GM21447 (cell line): ENCODE measurements around the gene C1GALT1.
"Not testable (repeated sequence)": the region's sequence is repeated elsewhere in the genome, so short reads cannot be mapped to it uniquely, and the experiment has no call there.

ENCODE experiments used
- ATAC-seq: cut with Tn5 transposase; IDR thresholded peaks from one replicate; pipeline ENCODE4 v1.9.1; 2021; ENCODE audit not compliant: unreplicated experiment

Gene C1GALT1

GRCh38 chr7:7231865-7232264 lies 49.5 kb downstream of the C1GALT1 start:
- no peak for ATAC-seq

GRCh38 chr7:7235347-7235746 lies 53.0 kb downstream of the C1GALT1 start:
- ATAC-seq = no peak

- ATAC-seq = no peak
These were observed 53.7 kb downstream of the C1GALT1 start for GRCh38 chr7:7236041-7236440.

DNA sequence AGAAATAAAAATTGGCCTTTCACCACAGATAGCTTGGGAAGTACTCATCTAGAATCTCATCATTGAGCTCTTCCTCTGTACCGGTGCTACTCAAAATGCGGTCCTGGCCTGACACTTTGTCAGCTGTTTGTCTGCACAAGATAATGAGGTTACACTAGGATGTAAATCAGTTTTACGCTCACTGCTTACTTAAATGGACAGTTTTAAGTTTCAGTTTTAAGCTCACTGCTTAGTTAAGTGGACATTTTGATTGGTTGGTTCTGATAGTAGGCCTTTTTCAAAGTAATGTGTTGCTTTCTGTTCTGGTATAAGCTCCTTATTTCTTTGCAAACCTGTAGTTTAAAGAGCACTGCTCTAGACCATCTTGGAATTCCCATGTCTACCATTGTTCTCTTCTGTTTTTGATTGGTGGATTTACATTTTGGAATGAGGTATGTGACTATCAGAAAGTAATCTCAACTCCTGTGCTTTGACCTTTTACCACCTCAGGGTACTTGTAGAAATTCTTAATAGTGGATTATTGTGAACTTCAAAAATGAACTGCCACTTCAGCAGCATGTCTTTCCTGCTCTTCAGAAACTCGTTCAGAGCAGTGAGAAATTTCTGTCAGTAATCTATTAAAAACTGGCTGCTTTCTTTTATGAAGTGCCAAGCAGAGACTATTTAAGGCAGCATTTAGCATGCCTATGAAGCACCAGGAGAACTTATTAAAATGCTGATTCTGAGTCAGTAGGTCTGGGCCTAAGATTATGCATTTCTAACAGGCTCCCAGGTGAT lies 55.0 kb downstream of the C1GALT1 start:
- no peak for ATAC-seq

DNA sequence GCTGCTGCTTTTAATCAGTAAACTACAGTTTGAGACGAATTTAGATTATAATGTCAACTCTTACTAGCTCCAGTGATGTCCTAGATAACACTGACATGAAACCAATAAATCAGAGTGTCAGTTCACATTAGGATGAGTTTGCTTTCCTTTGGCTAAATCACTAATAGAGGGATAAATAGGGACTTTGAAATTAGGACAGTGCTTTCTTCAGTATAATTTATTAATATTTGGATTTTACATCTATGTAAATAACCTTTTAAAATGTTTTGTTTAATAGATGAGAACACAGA lies 55.6 kb downstream of the C1GALT1 start:
- no peak for ATAC-seq

- ATAC-seq = no peak
These were observed 57.0 kb downstream of the C1GALT1 start for GRCh38 chr7:7239346-7239745.

DNA sequence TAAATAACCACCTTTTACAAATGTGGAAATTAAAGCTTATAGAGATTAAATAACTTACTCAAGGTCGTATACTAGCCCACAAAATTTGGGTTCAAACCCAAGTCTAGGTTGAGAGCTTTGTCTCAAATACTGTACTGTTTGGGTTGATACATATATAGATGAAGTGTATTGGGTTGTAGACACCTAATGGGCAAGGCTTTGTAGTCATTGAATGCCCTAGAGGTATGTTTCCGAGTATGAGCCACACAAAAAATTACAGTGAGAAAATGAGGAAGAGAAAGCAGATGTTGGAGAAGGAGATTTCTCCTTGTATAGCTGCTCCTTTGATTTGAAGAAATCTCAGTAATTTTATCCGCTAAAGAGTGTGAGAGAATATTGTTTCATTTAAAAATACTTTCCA lies 60.6 kb downstream of the C1GALT1 start:
- ATAC-seq = no peak

- ATAC-seq = not testable (repeated sequence)
These were observed 62.9 kb downstream of the C1GALT1 start for GRCh38 chr7:7245233-7245632.

DNA sequence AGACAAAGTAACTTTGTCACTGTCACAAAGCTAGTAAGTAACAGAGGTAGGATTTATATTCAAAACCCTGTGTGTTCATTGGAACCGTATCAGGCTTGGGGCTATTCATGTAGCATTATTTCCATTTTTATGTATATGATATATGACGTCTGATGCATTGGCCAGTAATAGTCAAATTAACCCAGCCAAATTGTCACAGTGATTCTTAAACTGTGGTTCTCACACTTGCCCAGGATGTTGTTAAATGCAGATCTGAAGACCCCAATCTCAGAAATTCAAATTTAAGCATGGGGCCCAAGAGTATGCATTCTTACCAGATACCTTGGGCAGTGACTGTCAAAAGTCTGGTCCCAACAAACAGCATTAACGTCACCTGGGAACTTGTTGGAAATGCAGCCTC lies 63.9 kb downstream of the C1GALT1 start:
- ATAC-seq = no peak

GRCh38 chr7:7247658-7248057 lies 65.3 kb downstream of the C1GALT1 start:
- ATAC-seq = no peak

DNA sequence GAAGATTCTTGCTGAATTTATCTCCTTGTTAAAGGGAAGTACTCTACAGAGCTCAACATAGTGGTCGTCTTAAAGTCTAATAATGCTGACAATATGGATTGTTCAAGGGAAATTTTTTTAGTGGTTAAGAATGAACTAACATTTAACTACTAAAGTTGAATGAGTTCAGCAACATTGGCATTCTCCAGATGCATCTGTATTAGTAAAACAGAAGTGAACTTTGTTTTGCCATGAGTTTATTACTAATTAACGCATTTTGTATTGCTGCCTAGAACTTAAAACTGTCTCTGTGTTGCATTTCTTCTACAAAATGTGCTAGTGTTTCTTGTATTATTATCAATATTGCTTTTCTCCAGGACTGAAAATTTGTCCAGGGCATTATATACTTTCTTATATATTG lies 67.5 kb downstream of the C1GALT1 start:
- no peak for ATAC-seq

- peak; percentile 93 for ATAC-seq
These were observed 69.4 kb downstream of the C1GALT1 start for GRCh38 chr7:7251742-7252141.

GRCh38 chr7:7254319-7254718 lies 72.0 kb downstream of the C1GALT1 start:
- ATAC-seq = no peak

- ATAC-seq = no peak
These were observed 72.6 kb downstream of the C1GALT1 start for GRCh38 chr7:7254908-7255307.

DNA sequence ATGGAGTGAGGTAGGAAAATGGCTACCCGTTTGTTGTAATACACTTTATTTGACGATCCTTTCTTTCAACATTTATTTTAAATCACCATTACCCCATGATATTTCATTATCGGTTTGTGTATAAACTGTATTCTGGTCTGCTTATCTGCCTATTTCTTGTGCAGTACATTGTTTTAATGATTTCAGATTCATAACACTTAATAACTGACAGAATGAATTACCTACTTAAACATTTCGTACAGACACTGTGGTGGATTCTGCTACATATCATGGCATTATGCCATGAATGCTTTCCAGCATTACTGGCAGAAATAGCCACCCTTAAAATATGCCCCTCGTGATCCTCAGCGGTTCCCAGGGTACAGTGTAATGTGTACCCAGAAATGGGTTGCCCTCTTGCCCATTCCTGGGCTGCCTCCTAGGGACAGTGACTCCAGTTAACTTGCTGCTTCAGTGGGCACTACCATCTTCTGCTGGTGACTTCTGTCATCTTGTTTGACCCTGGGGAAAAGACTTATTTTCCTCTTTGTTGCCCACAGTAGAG lies 74.5 kb downstream of the C1GALT1 start:
- ATAC-seq = no peak

DNA sequence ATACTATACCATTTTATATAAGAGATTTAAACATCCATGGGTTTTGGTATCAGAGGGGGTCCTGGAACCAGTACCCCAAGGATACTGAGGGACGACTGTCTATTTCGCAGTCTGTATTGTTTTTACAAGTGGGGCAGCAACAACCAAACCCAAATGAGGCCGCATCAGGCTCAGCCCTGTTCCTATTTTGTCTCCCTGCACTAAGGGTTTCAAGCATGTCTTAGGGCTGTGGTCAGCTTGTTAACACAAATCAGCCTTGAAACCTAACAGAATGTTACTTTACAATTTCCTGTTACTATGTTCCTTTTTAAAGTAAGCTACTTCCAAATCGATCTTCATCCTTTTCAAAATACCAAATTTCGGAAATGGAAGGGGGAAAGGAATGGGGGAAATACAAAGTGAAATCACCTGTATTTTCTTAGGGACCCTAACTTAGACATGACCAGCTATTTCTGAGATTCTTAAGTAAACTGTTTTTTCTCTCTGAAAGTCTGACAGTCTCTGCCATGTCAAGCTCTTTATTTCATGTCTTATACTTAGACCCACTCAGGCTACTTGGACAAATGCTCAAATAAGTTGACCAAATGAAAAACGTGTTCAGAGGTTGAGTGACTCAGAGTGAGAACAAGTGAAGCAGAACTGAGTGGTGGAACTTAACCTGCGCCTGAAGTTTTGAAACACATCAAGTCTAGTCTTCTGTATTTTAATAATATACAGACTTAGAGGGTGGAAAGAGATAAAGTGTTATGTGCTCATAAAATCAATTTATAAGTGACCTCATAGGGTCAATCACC lies 75.8 kb downstream of the C1GALT1 start:
- ATAC-seq = peak; percentile 88

DNA sequence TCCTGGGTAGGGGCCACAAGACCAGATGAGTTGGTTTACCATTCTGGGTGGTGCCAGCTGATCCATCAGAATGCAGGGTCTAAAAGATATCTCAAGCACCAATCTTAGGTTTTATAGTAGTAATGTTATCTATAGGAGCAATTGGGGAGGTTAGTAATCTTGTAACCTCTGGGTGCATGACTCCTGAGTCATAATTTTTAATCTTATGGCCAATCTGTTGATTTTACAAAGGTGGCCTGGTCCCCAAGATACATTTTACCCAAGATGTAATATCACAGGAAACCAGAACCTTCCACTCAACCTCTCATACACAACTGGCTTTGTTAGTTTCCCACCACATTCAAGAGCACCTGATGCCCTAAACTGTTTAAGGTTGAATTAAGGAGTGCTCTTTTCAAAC lies 79.5 kb downstream of the C1GALT1 start:
- no peak for ATAC-seq

GRCh38 chr7:7263297-7264230 lies 81.2 kb downstream of the C1GALT1 start:
- no peak for ATAC-seq

- no peak for ATAC-seq
These were observed 82.1 kb downstream of the C1GALT1 start for GRCh38 chr7:7264306-7265040.
